ENCODE measurements around the gene ZC3H4. TPM values are rescaled to one million over a fixed set of nuclear protein-coding genes. Genes with fewer than 3 reads are reported as not detected.
A peak's percentile ranks its signal among the peaks of the same experiment; 100 is the strongest.

The ZC3H4 gene
- total RNA-seq, 1 experiment from 2014 or later: 45.1 TPM

DNA sequence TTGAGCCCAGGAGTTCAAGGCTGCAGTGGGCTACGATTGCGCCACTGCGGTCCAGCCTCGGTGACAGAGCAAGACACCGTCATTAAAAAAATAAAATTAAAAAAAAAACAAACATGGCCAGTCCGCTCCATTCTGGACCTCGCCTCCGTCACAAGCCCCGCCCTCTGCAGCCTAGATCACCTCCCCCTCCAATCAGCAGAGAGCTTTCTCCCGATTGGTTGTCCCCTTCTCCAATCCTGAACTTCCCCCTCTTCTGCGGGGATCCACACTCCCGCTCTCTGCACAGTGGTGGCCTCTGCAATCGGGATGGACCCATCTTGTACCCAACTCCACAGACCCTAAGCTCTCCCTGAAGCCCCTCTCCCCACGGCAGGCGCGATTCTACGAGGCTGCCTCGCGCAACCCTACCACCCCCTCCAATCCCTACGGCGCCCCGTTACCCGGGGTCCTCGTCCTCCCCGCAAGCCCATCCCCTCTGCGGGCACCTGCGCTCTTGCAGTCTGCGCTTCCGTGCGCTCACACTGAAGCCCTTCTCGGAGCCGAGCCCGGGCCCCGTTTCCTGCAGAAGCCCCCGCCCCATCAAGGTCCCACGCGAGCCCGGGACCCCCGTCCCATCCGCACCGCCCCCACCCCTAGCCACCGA, 65.7 kb downstream of the ZC3H4 start:
- peak overlapping the region; percentile 32 for H2AFZ ChIP-seq (ENCODE audit: low read depth, low read length, poor library complexity, severe bottlenecking)
- H3K4me2 ChIP-seq (ENCODE audit: low read length): peak overlapping the region; percentile 97
- H3K36me3 ChIP-seq (ENCODE audit: control insufficient read depth in 1 of 2, insufficient read depth in 2 of 2, low read length in 2 of 2): no peaks in the 10 kb centered on the region; a peak in 1 of 4 replicates
- H3K4me3 ChIP-seq (replicated peaks in 1 of 2; ENCODE audit: low read depth in 1 of 2, low read length in 2 of 2): peak overlapping the region; percentile 71 to 72
- no peaks in the 10 kb centered on the region for H3K9me3 ChIP-seq (ENCODE audit: control insufficient read depth in 1 of 2, insufficient read depth in 1 of 2, low read depth in 1 of 2, low read length in 2 of 2)
- H3K27me3 ChIP-seq (ENCODE audit: insufficient read depth, low read length): no peaks in the 10 kb centered on the region
- TF ChIP-seq, protein P1, sequence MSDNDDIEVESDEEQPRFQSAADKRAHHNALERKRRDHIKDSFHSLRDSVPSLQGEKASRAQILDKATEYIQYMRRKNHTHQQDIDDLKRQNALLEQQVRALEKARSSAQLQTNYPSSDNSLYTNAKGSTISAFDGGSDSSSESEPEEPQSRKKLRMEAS (IDR thresholded peaks at IDR 0.05): no peak
- TF ChIP-seq CBX3 (IDR thresholded peaks at IDR 0.05; ENCODE audit: low read depth): no peak
- peak; percentile 55 for TF ChIP-seq POLR2A (IDR thresholded peaks at IDR 0.05; ENCODE audit: borderline replicate concordance, extremely low read depth, insufficient read depth, insufficient read length)
- peak; percentile 42; the same call in 1 of the 2 replicates for TF ChIP-seq POLR2AphosphoS5 (IDR thresholded peaks at IDR 0.05; ENCODE audit: low read depth, low read length)
- TF ChIP-seq FOSL1 (IDR thresholded peaks at IDR 0.05; ENCODE audit: low read depth): no peak
- RAD21 ChIA-PET (ENCODE audit: low non-redundant PET in 1 of 2, low total read pairs in 2 of 2, uncharacterized antibody in 2 of 2, unreplicated experiment in 2 of 2): no interaction called here
- peak; percentile 78 for DNase-seq (ENCODE audit: low read depth, low spot score)
- ATAC-seq: peak; percentile 69
- peaks cover 8% of the 10 kb centered on the region; the same call in 1 of the 2 replicates for H3K79me2 ChIP-seq (ENCODE audit: insufficient read depth, low read length)
- POLR2A ChIA-PET: interaction anchor here (0.6 to 1.1 kb wide), 4 partner anchors 8 to 197 kb away, joined by 3 to 5 read pairs (median 3); partner anchors contain the start of genes AP2S1 and ZC3H4
- intact Hi-C loops (cut with micrococcal nuclease): no loop called here
- H3K9me2 ChIP-seq (ENCODE audit: insufficient read depth): no peaks in the 10 kb centered on the region
- no TSS peak for BruUV-seq (replicated peaks)
- H4K20me1 ChIP-seq (ENCODE audit: insufficient read depth): no peaks in the 10 kb centered on the region
- peak overlapping the region; percentile 64 for H3K27ac ChIP-seq (ENCODE audit: low read depth, low read length)
- CTCF ChIA-PET: interaction anchor here (0.7 to 1.1 kb wide), 4 partner anchors 9 to 209 kb away, joined by 3 to 8 read pairs (median 4); no protein-coding TSS in a partner anchor
- H3K9ac ChIP-seq (ENCODE audit: low read length): peak overlapping the region; percentile 65
- H3K4me1 ChIP-seq (ENCODE audit: control insufficient read depth in 1 of 2, insufficient read depth in 2 of 2, low read length in 2 of 2): peaks cover 4 to 14% of the 10 kb centered on the region in 2 experiments; a peak in 3 of 4 replicates

DNA sequence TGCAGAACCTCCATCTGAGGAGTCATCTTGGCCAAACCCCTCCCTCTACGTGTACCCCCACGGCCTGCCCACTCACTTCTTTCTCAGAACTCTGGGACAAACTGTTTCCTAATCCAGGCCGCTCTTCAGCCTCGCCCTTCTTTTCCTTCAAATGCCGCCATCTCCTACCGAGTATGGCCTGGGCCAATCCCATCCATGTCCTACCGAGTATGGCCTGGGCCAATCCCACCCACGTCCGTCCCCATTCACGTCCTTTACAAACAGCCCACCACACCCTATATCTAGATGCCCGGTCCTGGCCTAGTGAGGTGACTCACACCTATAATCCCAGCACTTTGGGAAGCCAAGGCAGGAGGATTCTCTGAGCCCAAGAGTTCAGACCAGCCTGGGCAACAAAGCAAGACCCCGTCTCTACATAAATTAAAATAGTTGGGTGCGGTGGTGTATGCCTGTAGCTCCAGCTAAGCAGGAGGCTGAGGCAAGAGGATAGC, 66.3 kb downstream of the ZC3H4 start:
- no peak overlapping the region for H2AFZ ChIP-seq (ENCODE audit: low read depth, low read length, poor library complexity, severe bottlenecking)
- H3K4me3 ChIP-seq (replicated peaks in 1 of 2; ENCODE audit: low read depth in 1 of 2, low read length in 2 of 2): peak overlapping the region; percentile 71 to 72
- no TSS peak for BruUV-seq (replicated peaks)
- intact Hi-C loops (cut with micrococcal nuclease): no loop called here
- CTCF ChIA-PET: interaction anchor here (1.0 to 1.1 kb wide), 2 partner anchors 10 to 34 kb away, joined by 3 to 8 read pairs; no protein-coding TSS in a partner anchor
- H3K4me1 ChIP-seq (ENCODE audit: control insufficient read depth in 1 of 2, insufficient read depth in 2 of 2, low read length in 2 of 2): peaks cover 4 to 14% of the 10 kb centered on the region in 2 experiments; a peak in 3 of 4 replicates
- POLR2A ChIA-PET: interaction anchor here (0.6 to 1.1 kb wide), 4 partner anchors 9 to 197 kb away, joined by 3 to 5 read pairs (median 3); partner anchors contain the start of genes AP2S1 and ZC3H4
- H3K36me3 ChIP-seq (ENCODE audit: control insufficient read depth in 1 of 2, insufficient read depth in 2 of 2, low read length in 2 of 2): no peaks in the 10 kb centered on the region; a peak in 1 of 4 replicates
- RAD21 ChIA-PET (ENCODE audit: low non-redundant PET in 1 of 2, low total read pairs in 2 of 2, uncharacterized antibody in 2 of 2, unreplicated experiment in 2 of 2): no interaction called here
- H3K27me3 ChIP-seq (ENCODE audit: insufficient read depth, low read length): no peaks in the 10 kb centered on the region
- ATAC-seq: no peak
- no peaks in the 10 kb centered on the region for H3K9me2 ChIP-seq (ENCODE audit: insufficient read depth)
- H3K79me2 ChIP-seq (ENCODE audit: insufficient read depth, low read length): peaks cover 8% of the 10 kb centered on the region; the same call in 1 of the 2 replicates
- H3K9me3 ChIP-seq (ENCODE audit: control insufficient read depth in 1 of 2, insufficient read depth in 1 of 2, low read depth in 1 of 2, low read length in 2 of 2): no peaks in the 10 kb centered on the region
- H3K4me2 ChIP-seq (ENCODE audit: low read length): peak overlapping the region; percentile 97
- H4K20me1 ChIP-seq (ENCODE audit: insufficient read depth): no peaks in the 10 kb centered on the region
- peak overlapping the region; percentile 64 for H3K27ac ChIP-seq (ENCODE audit: low read depth, low read length)
- H3K9ac ChIP-seq (ENCODE audit: low read length): no peak overlapping the region
- DNase-seq (ENCODE audit: low read depth, low spot score): no peak
- no peak for TF ChIP-seq TCF7L2 (IDR thresholded peaks at IDR 0.05; ENCODE audit: borderline replicate concordance, extremely low read depth, insufficient read depth, insufficient read length)
- TF ChIP-seq EZH2 (IDR thresholded peaks at IDR 0.05): no peak
- no peak for TF ChIP-seq POLR2A (IDR thresholded peaks at IDR 0.05; ENCODE audit: borderline replicate concordance, extremely low read depth, insufficient read depth, insufficient read length)
- no peak for TF ChIP-seq EZH2phosphoT487 (IDR thresholded peaks at IDR 0.05; ENCODE audit: borderline replicate concordance)
- TF ChIP-seq, protein P2, sequence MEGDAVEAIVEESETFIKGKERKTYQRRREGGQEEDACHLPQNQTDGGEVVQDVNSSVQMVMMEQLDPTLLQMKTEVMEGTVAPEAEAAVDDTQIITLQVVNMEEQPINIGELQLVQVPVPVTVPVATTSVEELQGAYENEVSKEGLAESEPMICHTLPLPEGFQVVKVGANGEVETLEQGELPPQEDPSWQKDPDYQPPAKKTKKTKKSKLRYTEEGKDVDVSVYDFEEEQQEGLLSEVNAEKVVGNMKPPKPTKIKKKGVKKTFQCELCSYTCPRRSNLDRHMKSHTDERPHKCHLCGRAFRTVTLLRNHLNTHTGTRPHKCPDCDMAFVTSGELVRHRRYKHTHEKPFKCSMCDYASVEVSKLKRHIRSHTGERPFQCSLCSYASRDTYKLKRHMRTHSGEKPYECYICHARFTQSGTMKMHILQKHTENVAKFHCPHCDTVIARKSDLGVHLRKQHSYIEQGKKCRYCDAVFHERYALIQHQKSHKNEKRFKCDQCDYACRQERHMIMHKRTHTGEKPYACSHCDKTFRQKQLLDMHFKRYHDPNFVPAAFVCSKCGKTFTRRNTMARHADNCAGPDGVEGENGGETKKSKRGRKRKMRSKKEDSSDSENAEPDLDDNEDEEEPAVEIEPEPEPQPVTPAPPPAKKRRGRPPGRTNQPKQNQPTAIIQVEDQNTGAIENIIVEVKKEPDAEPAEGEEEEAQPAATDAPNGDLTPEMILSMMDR (IDR thresholded peaks at IDR 0.05 in 2 of 3, conservative IDR thresholded peaks at IDR 0.05 in 1 of 3; ENCODE audit: borderline replicate concordance in 1 of 3, insufficient read depth in 1 of 3, low read depth in 2 of 3, low read length in 2 of 3): no peak
- no peak for TF ChIP-seq SIN3A (IDR thresholded peaks at IDR 0.05; ENCODE audit: low read depth)
- TF ChIP-seq, protein P3, sequence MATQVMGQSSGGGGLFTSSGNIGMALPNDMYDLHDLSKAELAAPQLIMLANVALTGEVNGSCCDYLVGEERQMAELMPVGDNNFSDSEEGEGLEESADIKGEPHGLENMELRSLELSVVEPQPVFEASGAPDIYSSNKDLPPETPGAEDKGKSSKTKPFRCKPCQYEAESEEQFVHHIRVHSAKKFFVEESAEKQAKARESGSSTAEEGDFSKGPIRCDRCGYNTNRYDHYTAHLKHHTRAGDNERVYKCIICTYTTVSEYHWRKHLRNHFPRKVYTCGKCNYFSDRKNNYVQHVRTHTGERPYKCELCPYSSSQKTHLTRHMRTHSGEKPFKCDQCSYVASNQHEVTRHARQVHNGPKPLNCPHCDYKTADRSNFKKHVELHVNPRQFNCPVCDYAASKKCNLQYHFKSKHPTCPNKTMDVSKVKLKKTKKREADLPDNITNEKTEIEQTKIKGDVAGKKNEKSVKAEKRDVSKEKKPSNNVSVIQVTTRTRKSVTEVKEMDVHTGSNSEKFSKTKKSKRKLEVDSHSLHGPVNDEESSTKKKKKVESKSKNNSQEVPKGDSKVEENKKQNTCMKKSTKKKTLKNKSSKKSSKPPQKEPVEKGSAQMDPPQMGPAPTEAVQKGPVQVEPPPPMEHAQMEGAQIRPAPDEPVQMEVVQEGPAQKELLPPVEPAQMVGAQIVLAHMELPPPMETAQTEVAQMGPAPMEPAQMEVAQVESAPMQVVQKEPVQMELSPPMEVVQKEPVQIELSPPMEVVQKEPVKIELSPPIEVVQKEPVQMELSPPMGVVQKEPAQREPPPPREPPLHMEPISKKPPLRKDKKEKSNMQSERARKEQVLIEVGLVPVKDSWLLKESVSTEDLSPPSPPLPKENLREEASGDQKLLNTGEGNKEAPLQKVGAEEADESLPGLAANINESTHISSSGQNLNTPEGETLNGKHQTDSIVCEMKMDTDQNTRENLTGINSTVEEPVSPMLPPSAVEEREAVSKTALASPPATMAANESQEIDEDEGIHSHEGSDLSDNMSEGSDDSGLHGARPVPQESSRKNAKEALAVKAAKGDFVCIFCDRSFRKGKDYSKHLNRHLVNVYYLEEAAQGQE (IDR thresholded peaks at IDR 0.05; ENCODE audit: low read depth): no peak
- no peak for TF ChIP-seq ELF1 (IDR thresholded peaks at IDR 0.05; ENCODE audit: borderline replicate concordance, low read depth)
- no peak for TF ChIP-seq SRF (IDR thresholded peaks at IDR 0.05; ENCODE audit: low read depth)
